Stomach (tissue), 4 donors: ENCODE measurements around the gene NECTIN4.

Source experiments
- CTCF ChIP-seq, 7 experiments: fragments of 450-650 bp in 4 of 7; fragments of 200-600 bp in 3 of 7; sonication (generic) in 3 of 7; IDR thresholded peaks; one replicate each; pipeline ENCODE4 v1.5.1; 2016 to 2019; ENCODE audit warnings: antibody characterized with exemption in 7 of 7, control low read depth in 2 of 7, mild to moderate bottlenecking in 1 of 7
- EP300 ChIP-seq: sonication (generic); formaldehyde crosslinking; IDR thresholded peaks from one replicate; pipeline ENCODE4 v1.6.1; 2017; ENCODE audit warnings: antibody characterized with exemption
- POLR2A ChIP-seq, 4 donors: fragments of 450-650 bp; IDR thresholded peaks; one replicate each; pipeline ENCODE4 v1.6.1; 2016; ENCODE audit warnings: antibody characterized with exemption in 4 of 4, control low read depth in 2 of 4, mild to moderate bottlenecking in 1 of 4, moderate library complexity in 1 of 4
- POLR2AphosphoS5 ChIP-seq, 3 donors: sonication (generic); formaldehyde crosslinking; IDR thresholded peaks; one replicate each; pipeline ENCODE4 v1.6.1; 2016; ENCODE audit warnings: antibody characterized with exemption in 3 of 3

- TF ChIP-seq CTCF (IDR thresholded peaks at IDR 0.05) = no peak
- TF ChIP-seq EP300 = no peak
- no peak for TF ChIP-seq POLR2A (IDR thresholded peaks at IDR 0.05)
- TF ChIP-seq POLR2AphosphoS5 (IDR thresholded peaks at IDR 0.05) = no peak
Measured at GRCh38 chr1:161131523-161132409, 42.4 kb upstream of the NECTIN4 start.
